ENCODE measurements around the gene SPTLC2.

The SPTLC2 gene

DNA sequence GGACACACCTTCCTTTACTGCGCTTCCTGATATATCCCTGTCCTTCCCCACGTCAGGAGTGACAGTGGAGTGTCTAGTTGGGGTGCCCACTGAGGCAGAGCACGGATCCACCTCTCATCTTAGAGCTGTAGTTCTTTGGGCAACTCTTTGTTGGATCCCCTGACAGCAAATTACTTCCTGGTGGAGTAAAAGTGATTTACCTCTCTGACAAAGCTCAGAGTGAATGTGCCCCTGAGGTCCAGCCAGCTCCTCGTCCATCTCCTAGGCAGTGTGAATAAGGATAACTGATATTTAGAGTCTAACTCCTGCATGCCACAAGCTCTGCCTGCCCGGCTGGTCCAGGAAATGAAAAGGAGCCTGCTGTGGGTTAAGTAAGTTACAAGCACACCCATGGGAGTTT lies 142.5 kb downstream of the SPTLC2 start:
- H3K27ac ChIP-seq = no peak overlapping the region
- TF ChIP-seq, protein P1, sequence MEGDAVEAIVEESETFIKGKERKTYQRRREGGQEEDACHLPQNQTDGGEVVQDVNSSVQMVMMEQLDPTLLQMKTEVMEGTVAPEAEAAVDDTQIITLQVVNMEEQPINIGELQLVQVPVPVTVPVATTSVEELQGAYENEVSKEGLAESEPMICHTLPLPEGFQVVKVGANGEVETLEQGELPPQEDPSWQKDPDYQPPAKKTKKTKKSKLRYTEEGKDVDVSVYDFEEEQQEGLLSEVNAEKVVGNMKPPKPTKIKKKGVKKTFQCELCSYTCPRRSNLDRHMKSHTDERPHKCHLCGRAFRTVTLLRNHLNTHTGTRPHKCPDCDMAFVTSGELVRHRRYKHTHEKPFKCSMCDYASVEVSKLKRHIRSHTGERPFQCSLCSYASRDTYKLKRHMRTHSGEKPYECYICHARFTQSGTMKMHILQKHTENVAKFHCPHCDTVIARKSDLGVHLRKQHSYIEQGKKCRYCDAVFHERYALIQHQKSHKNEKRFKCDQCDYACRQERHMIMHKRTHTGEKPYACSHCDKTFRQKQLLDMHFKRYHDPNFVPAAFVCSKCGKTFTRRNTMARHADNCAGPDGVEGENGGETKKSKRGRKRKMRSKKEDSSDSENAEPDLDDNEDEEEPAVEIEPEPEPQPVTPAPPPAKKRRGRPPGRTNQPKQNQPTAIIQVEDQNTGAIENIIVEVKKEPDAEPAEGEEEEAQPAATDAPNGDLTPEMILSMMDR (IDR thresholded peaks at IDR 0.05) = no peak
- no peaks in the 10 kb centered on the region for H3K4me1 ChIP-seq (ENCODE audit: control insufficient read depth in 1 of 2, insufficient read depth in 1 of 2, low read depth in 1 of 2, low read length in 1 of 2)
- H3K36me3 ChIP-seq = peaks cover 12% of the 10 kb centered on the region
- H3K4me3 ChIP-seq (ENCODE audit: low read depth in 1 of 2, low read length in 1 of 2) = no peak overlapping the region
- no peaks in the 10 kb centered on the region for H3K9me3 ChIP-seq
- H3K27me3 ChIP-seq = no peaks in the 10 kb centered on the region

DNA sequence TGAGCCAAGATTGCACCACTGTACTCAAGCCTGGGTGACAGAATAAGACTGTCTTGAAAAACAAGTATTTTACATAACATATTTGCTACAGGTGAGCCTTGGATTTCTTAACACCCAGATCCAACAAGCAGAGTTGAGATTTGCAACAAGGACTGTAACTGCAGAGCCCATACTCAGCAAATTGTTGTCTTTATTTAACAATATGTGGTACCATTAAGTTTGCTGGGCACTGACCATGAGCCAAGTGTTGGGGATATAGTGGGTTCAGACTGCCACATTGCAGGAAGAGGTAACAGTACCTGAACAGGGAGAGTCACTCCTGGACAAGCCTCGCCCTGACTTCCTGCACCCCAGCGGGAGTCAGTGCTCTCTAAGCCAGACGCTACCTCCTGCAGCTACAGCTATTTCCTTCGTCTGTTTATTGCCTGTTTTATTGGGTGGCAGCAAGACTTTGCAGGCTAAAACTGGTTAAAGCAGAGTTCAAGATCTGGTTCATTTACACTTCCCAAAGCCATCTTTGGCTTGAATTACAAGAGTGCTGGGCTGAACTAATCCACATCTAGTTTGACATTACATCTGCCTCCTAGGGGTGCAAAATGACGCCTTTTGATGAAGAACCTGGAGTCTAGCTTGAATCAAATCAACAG lies 146.1 kb downstream of the SPTLC2 start:
- TF ChIP-seq, protein P1 (IDR thresholded peaks at IDR 0.05) = no peak
- Histone ChIP-seq H3K9me3 (no peaks in the 10 kb centered on the region), H3K4me3 (ENCODE audit: low read depth in 1 of 2, low read length in 1 of 2) (no peak overlapping the region), H3K27me3 (no peaks in the 10 kb centered on the region), H3K27ac (no peak overlapping the region), H3K36me3 (peaks cover 46% of the 10 kb centered on the region), H3K4me1 (ENCODE audit: control insufficient read depth in 1 of 2, insufficient read depth in 1 of 2, low read depth in 1 of 2, low read length in 1 of 2) (no peaks in the 10 kb centered on the region)

DNA sequence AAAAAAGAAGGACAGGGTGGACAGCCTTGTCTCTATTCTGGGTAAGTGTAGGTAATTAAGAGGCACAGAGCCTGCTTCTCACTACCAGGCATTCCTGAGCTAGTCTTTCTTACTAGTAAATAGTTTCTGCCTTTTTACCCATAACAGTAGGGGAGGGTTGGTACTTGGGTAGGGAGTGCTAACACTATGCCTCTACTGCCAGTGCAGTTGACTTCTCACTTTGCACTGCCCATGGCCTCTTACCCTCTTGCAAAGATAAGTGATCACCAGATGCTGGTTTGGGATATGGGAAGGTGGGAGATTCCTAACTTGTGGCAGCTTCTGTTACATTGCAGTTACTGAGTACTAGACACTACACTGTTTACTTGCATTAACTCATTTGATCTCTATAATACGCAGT lies 146.9 kb downstream of the SPTLC2 start:
- no peaks in the 10 kb centered on the region for H3K4me1 ChIP-seq (ENCODE audit: control insufficient read depth in 1 of 2, insufficient read depth in 1 of 2, low read depth in 1 of 2, low read length in 1 of 2)
- H3K27me3 ChIP-seq = no peaks in the 10 kb centered on the region
- H3K27ac ChIP-seq = no peak overlapping the region
- no peak overlapping the region for H3K4me3 ChIP-seq (ENCODE audit: low read depth in 1 of 2, low read length in 1 of 2)
- no peaks in the 10 kb centered on the region for H3K9me3 ChIP-seq
- peaks cover 54% of the 10 kb centered on the region for H3K36me3 ChIP-seq
- TF ChIP-seq, protein P1 (IDR thresholded peaks at IDR 0.05) = no peak

DNA sequence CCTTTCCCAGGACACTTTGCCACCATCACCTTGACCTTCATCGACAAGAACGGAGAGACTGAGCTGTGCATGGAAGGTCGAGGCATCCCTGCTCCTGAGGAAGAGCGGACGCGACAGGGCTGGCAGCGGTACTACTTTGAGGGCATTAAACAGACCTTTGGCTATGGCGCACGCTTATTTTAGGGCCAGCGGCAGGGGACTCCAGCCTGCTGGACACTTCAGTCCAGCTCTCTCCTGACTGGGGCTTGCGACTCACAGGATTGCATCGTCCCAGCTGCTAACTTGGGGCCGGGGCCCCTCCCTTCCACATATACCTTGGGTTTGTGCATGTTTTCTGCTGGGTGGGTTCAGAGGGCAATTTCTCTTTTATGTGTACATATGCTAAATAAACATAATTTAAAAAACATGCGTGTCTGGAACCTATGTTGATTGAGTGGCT lies 147.4 kb downstream of the SPTLC2 start:
- no peak overlapping the region for H3K4me3 ChIP-seq (ENCODE audit: low read depth in 1 of 2, low read length in 1 of 2)
- H3K4me1 ChIP-seq (ENCODE audit: control insufficient read depth in 1 of 2, insufficient read depth in 1 of 2, low read depth in 1 of 2, low read length in 1 of 2) = no peaks in the 10 kb centered on the region
- H3K36me3 ChIP-seq = peaks cover 58% of the 10 kb centered on the region
- TF ChIP-seq, protein P1 (IDR thresholded peaks at IDR 0.05) = no peak
- H3K9me3 ChIP-seq = no peaks in the 10 kb centered on the region
- no peak overlapping the region for H3K27ac ChIP-seq
- H3K27me3 ChIP-seq = no peaks in the 10 kb centered on the region

DNA sequence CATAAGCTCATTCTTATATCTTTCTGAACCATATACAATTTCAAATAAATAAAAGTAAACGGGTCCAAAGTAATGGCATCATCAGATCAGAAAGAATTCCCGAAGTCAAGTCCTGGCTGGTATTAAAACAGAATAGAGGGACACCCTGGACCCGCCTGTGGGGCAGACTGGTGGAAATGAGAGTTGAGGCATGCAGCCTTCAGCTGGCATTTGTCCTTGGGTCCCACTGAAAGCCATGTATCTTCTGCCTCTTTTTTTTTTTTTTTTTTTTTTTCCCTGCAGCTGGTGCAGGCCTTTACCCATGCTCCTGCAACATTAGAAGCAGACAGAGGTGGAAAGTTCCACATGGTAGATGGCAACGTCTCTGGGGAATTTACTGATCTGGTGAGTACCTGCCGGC lies 148.6 kb downstream of the SPTLC2 start:
- Histone ChIP-seq H3K4me3 (ENCODE audit: low read depth in 1 of 2, low read length in 1 of 2) (no peak overlapping the region), H3K36me3 (peaks cover 70% of the 10 kb centered on the region), H3K9me3 (no peaks in the 10 kb centered on the region), H3K27ac (no peak overlapping the region), H3K4me1 (ENCODE audit: control insufficient read depth in 1 of 2, insufficient read depth in 1 of 2, low read depth in 1 of 2, low read length in 1 of 2) (no peaks in the 10 kb centered on the region), H3K27me3 (no peaks in the 10 kb centered on the region)
- TF ChIP-seq, protein P1 (IDR thresholded peaks at IDR 0.05) = no peak
